Omental fat pad (tissue), 4 donors: ENCODE data around the gene ACOXL. TPM values are rescaled to one million over a fixed set of nuclear protein-coding genes. Genes with fewer than 3 reads are reported as not detected.

ENCODE experiments used
- ATAC-seq: fragments of 150-250 bp; one replicate; pipeline ENCODE4 v1.9.1; 2016; ENCODE audit warnings: mild to moderate bottlenecking, moderate library complexity; ENCODE audit not compliant: low FRiP score
- DNase-seq: peaks from one replicate; pipeline ENCODE4 v3.0.0-alpha.2; 2019; ENCODE audit warnings: low spot score
- CTCF ChIP-seq, 3 donors: fragments of 450-650 bp; IDR thresholded peaks; one replicate each; pipeline ENCODE4 v1.5.1; 2016 to 2017; ENCODE audit warnings: antibody characterized with exemption in 3 of 3, mild to moderate bottlenecking in 3 of 3, moderate library complexity in 2 of 3
- total RNA-seq, 4 donors: library from RNA; depleted of rRNA; stranded (reverse); fragments of >200 nt; gene quantifications; one replicate each; pipeline ENCODE4 v1.1.0, GENCODE V29; 2016

Gene ACOXL
- total RNA-seq, 4 donors from 2014 or later = 0.12 to 0.84 TPM; not detected in 2

DNA sequence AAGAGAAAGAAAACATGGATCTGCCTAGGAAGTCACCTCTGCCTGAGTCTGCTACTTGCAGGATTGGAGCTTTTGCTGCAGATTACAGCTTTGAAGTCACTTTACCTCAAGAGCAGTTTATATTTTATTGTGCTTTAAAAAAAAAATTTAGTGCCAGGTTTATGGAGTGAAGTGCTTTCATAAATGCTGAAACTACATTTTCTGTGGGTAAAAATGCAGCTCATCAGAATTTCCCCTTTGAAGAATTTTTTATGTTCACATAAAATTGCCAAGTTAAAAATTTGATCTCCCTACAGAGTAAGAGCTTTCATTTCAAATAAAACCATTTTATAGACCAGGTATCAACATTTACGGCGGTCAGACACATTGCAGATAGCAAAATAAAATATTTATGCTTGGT lies 413.6 kb downstream of the ACOXL start:
- DNase-seq (no peak), ATAC-seq (no peak)
- no peak for TF ChIP-seq CTCF (IDR thresholded peaks at IDR 0.05)

DNA sequence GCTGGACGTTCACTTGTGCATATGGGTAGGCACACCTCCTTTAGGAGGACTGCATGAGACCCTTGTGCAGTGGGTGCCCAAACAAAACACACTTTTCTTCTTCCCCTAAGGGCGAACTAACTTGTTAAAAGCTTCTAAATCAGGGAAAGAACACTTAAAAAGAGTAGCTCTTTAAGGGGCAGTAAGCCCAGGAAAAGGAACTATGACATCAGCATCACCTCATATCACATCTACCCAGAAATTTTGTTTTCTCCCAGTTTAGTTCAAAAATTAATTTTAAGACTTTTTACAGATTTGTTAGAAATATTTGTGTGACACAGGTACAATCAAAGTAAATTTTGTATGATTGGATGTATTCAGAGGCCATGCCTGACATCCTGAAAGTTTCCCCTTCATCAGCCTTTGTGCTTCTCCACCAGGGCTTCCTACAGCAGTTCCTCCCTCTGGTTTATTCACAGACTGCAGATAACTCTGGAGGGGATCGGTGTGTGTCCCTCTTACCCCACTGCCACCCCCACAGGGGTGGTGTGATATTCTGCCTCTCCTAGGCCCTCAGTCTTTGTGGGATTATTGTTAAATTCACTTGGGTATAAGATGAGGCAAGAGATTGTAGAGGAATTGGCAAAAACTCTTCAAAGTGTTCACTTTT lies 416.0 kb downstream of the ACOXL start:
- no peak for DNase-seq
- ATAC-seq = no peak
- TF ChIP-seq CTCF (IDR thresholded peaks at IDR 0.05) = no peak

DNA sequence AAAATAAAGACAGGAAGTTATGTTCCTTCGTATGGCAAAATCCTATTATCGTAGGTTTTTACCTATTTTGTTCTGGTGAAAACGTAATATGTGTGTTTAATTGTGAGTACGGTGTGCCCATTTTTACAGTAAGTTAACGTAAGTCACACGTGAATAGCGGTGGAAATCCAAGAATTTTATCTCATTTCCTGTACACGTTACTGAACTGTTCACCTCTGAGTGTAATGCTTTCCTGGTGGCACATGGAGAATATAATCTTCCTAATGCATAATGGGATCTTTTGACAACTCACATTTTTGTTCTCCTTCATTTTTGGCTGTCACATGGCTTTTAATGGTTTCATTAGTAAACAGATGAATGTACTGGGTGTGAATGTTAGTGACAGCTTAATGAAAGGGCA lies 416.6 kb downstream of the ACOXL start:
- no peak for TF ChIP-seq CTCF (IDR thresholded peaks at IDR 0.05)
- ATAC-seq (no peak), DNase-seq (no peak)

DNA sequence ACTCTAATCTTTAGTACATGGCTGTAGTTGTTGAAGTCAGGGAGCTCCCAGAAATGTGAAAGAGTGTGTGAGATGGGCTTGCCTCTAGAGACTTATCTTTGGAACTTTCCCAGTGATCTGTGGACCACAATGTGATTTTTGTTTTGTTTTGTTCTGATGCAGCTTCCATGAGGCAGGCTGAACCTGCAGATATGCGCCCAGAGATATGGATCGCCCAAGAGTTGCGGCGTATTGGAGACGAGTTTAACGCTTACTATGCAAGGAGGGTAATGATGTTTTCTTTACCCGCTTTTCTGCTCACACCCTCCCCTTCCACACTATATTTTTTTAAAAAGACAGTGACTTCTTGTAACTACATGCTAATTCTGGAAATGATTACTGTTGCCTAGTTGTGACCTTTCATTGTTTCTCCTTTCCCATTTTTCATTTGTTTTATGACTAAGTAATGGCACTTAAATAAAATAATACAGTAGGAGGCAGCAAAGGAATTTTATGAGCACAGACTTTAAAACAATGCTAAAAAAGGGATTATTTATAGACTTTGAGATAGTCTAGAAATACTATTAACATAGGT lies 417.6 kb downstream of the ACOXL start:
- no peak for TF ChIP-seq CTCF (IDR thresholded peaks at IDR 0.05)
- no peak for ATAC-seq
- DNase-seq = no peak

GRCh38 chr2:111154758-111155157 lies 422.4 kb downstream of the ACOXL start:
- TF ChIP-seq CTCF (IDR thresholded peaks at IDR 0.05) = no peak
- ATAC-seq (no peak), DNase-seq (no peak)

DNA sequence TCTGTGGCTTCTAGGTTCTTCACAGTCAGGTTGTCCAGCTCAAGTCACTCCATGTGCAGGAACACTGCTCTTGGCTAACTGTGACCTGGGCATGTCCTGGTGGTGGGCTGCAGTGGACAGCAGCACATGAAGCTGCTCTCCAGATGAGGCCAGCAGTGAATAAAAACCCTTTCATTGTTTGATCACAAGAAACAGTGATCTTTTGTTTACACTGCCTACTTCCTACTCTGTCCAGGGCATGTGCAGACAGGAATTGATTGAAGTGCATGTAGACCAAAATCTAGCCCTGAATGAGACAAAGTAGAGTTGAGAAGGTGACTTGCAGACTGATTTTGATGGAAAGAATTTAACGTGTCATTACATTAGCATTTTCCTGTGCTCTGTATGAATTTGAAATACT lies 423.2 kb downstream of the ACOXL start:
- TF ChIP-seq CTCF (IDR thresholded peaks at IDR 0.05) = no peak
- no peak for ATAC-seq
- no peak for DNase-seq

GRCh38 chr2:111156529-111156928 lies 424.2 kb downstream of the ACOXL start:
- DNase-seq = no peak
- ATAC-seq = no peak
- no peak for TF ChIP-seq CTCF (IDR thresholded peaks at IDR 0.05)
